DOHH2 (cell line): ENCODE results near the gene PP2D1.

Experiments
- CTCF ChIP-seq: fragments of 200-600 bp; sonication (generic); IDR thresholded peaks from one replicate; pipeline ENCODE4 v1.5.1; 2014; ENCODE audit warnings: antibody characterized with exemption, mild to moderate bottlenecking, low read depth, low read length; ENCODE audit not compliant: poor library complexity, severe bottlenecking
- EZH2phosphoT487 ChIP-seq: fragments of 200-600 bp; sonication (generic); IDR thresholded peaks from 2 replicates; pipeline ENCODE4 v1.6.1; 2017; ENCODE audit warnings: borderline replicate concordance, mild to moderate bottlenecking, antibody characterized with exemption, low read length, moderate library complexity, mixed read lengths

GRCh38 chr3:19947549-19948225 is 64.4 kb downstream of the PP2D1 start:
- TF ChIP-seq CTCF (no peak), EZH2phosphoT487 (no peak)
